NOMO-1 (cell line): ENCODE measurements around the gene PTPRR.

ENCODE experiments used
- DNase-seq, 2 experiments: peaks; one replicate each; lab custom pipeline; 2025; ENCODE audit not compliant: unreplicated experiment in 2 of 2; lab: John Stamatoyannopoulos, UW

Gene PTPRR

GRCh38 chr12:70920251-70920851, at the start of gene PTPRR:
TSS of gene PTPRR (minus strand) at chr12:70920738. CDS start at chr12:70920390, 348 bp downstream.
- no peak for DNase-seq

DNA sequence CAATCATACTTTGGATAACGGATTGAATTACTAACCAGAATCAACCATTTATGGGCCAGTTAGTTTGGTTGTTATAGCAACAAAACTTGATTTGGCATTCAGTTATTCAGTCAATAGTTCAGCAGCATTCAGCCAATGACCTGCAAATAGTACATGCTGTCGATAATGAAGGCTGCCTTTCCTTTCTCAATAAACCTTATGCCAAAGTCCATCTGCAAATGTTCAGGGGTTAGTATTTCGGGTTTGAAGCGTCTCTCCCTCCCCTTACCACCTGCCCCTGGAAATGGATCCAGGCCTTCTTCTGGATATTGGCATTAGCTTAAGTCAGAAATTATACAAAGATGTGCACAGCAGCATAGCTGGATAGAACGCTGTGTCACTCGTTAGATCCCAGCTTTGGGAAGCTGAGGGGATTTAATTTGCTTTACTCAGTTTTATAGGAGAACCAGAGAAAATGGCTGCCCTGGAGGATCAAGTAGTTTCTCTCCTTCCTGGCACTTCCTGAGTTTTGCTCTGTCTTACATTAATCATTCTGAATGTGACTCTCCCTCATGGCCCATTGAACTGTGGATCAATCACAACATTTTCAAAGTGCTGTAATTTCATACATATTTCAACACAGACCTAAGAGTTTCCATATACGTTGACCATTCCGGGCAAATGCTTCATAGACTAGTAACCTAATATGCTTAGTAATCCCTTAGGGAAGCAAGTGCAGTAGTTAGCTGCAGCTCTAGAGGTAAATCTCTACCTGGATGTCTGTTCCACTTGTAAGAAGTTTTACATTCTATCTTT, 46.7 kb upstream of the PTPRR start:
- no peak for DNase-seq

DNA sequence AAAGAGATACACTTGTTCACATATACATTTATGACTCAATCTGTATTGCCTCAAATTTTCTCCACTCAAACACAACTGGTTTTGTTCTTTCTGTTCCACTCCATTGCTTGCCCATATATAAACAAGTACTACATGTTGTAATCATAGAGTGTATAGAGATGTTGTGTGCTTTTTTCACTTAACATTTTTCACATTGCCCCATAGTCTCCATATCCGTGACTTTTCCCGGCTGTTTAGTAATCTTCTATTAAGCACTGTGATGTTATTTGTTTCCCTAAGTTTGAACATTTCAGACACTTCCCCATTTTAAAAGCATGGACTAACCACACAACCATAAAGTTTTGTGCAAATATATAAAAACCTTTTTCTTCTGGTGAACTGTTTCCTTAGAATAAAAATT, 45.5 kb upstream of the PTPRR start:
- DNase-seq, result no peak

DNA sequence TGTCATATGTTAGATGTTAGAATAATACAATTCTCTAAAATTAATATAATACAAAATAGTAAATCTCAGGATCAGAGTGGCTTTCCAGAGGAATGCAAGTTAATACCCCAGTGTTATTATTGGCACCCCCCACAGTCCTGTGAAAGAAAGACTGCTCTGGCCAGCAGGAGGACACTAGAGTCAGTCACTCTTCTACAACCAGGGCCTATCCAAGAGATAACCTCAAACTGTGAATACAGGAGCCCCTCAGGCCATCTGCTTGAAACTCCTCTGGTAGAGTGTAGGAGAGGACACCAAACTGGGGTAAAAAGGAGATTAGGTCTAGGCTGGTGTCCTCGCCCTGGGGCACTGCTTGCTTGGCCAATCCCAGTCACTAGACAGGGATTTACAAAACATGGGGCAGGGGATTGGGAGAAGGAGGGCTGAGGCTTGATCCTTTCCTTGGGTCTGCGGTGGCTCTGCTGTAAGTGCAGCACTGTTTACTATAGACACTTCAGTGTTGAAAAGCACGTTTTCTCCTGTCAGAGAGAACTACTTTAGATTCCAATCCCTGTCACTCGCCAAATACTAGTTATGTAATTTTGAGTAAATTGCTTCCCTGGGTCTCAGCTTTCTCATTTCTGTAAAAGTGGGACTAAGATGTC, 44.5 kb upstream of the PTPRR start:
- DNase-seq, result no peak

- no peak for DNase-seq
Observed at GRCh38 chr12:70963081-70963660, 42.6 kb upstream of the PTPRR start.

GRCh38 chr12:70962226-70962794, 41.8 kb upstream of the PTPRR start:
- DNase-seq, result no peak

GRCh38 chr12:70960484-70960883, 39.9 kb upstream of the PTPRR start:
- no peak for DNase-seq

GRCh38 chr12:70955415-70955814, 34.9 kb upstream of the PTPRR start:
- no peak for DNase-seq

- DNase-seq, result no peak
Observed at GRCh38 chr12:70950451-70950850, 29.9 kb upstream of the PTPRR start.

- no peak for DNase-seq
Observed at GRCh38 chr12:70948976-70949336, 28.4 kb upstream of the PTPRR start.

DNA sequence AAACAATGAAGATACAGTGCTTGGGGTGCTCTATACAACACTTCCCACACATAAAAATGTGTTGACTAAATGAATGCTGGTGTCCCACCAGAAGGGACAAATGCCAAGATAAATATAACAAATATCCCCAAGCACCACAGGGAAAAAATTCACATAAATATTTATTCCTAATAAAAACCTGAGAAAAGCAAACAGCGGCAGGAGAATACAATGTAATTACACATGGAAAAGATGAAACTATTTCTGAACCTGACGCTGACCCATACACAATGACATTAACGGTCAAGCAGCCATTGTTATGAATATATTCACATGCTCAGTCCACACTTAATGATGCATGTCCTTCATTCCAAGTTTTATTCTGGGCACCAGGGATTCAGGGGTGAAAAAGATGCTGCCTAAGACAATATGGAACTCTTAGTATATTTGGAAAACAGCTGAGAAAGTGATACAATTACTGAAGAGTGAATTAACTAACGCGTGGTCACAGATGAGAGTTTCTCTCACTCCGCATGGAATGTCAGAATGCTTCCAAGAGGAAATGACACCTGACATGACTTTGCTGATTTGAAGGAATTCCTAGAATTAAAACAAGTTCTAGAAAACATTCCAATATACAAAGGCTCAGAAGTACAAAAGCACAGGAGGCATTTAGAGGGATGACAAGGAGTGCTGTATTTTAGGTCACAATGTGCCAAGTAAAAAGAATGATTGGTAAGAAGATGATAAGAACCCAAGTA, 27.9 kb upstream of the PTPRR start:
- no peak for DNase-seq

GRCh38 chr12:70936203-70936813, 15.8 kb upstream of the PTPRR start:
- DNase-seq, result no peak

DNA sequence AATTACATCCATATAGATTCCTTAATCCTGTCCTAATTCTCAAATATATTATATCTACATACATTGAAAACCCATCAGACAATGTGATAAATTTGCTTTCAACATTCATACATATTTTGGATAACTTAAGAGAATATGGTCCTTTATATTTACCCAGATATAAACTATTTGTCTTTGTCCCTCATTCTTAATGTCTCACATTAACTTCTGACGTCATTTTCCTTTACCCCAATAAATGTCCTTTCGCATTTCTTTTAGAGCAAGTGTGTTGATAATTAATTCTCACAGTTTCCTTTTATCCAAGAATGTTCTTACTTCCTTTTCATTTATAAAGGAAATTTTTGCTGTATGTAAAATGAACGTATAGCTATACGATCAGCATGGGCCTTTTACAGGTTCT, 12.6 kb upstream of the PTPRR start:
- no peak for DNase-seq

DNA sequence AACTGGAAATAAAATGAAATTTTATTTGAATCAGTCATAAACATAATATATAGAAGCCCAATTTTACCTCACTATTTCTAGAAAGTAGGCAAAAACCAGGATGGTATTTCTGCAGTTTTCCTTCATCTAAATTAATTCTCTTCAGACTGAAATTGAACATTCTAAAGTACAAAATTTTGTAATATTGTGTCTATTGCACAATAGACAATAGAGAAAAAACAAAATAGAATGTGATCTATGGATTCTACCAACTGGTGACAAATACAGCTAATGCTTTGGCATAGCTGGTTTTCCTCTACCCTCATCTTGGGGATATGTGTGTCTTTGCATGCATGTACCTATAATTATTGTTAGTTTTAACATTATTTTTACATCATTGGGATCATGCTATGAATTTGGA, 8.5 kb upstream of the PTPRR start:
- no peak for DNase-seq

DNA sequence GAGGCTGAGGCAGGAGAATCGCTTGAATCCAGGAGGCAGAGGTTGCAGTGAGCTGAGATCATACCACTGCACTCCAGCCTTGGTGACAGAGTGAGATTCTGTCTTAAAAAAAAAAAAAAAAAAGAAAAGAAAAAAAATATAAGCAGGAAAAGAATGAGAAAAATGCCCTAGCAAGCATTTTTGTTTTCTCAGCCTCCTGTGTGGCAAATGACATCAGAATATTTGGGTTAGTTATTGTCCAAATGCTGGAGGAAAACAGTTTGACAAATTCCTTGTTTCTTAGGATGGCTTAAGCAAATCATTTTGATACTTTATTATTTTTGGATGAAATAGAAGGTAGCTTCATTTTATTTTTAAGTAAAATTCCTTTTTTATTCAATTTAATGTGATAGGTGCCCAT, 7.5 kb upstream of the PTPRR start:
- no peak for DNase-seq

DNA sequence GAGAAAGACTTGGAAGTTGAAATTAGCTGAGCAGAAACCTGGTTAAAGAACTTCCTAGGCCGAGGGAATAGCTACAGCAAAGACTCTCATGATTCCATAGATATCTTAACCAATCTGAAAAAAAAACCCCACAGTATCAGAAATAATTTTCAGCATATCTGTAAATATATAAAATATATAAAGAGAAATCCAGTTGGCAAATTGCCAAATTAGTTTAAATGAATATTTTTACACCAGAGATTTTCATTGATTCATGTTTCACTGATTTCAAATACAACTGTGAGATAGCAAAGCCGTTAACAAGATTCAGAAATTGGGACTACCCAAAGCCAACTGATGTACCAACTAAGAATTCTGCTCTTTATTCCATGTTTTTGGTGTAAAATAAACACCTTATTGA, 6.8 kb upstream of the PTPRR start:
- no peak for DNase-seq

DNA sequence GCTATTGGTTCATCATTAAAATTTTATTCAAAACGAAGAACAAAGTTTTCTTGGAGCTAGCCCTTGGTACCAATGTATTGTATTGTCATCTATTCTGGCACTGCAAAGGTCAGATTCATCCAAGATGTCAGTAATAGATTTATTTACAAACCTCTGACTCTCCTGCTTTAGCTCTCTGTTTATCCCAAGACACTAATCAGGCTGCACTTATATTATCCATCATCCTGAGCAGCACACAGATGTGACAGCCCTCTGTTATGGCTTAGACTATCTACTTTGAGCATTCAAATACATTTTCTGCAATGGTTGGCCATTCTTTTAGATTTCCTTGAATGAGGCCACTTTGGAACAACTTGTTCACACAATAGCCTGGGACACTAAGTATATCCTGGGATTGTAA, 5.0 kb upstream of the PTPRR start:
- DNase-seq, result no peak

- no peak for DNase-seq
Observed at GRCh38 chr12:70920891-70921290, 353 bp upstream of the PTPRR start.

DNA sequence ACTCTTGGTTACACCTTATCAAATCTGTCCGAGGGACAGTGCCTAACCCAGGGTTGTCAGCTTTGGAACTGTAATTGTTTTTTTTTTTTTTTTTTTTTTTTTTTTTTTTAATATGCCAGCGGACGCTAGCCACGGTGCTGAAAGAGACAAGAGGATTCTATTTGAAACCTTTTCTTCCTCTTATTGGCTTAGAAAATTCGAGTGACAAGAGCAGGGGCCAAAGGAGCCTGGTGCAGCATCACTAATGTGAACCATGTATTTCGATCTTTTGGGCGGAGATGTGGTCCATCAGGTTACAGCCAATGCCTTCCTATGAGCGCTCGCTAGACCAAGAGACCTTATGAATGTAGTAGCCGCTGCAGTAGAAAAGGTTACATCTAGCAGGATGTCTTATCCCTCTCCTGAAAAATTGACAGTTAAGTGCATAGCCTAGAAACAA, 922 bp downstream of the PTPRR start:
- DNase-seq, result no peak

DNA sequence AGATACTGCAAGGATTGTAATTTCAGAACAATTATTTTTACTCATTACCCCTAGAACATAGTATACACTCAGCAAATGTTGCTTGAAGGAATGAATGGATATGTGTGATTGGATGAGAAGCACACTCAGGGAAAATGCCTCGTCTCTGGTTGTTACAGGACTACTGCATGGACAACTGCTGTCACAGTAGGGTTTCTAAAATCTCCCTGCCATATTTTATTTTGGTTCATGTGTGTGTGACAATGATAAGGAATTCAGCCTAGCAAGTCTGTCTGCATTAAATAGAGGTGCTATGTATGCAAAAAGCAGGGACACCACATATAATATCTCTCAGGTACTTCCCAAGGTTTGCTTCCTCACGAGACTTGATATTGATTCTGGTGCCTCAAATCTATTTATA, 1.4 kb downstream of the PTPRR start:
- no peak for DNase-seq
